GM23248 (cell line): ENCODE data around the gene PPFIA1.

Experiments used
- EZH2 ChIP-seq: fragments of 200-600 bp; sonication (generic); IDR thresholded peaks from 2 replicates; pipeline ENCODE4 v1.6.1; 2018; ENCODE audit warnings: antibody characterized with exemption, mild to moderate bottlenecking; ENCODE audit not compliant: insufficient read depth, poor library complexity, severe bottlenecking
- EZH2phosphoT487 ChIP-seq: fragments of 200-600 bp; sonication (generic); IDR thresholded peaks from 2 replicates; pipeline ENCODE4 v1.6.1; 2018; ENCODE audit warnings: antibody characterized with exemption, moderate library complexity, mild to moderate bottlenecking, low read depth; ENCODE audit not compliant: insufficient read depth

- no peak for TF ChIP-seq EZH2
- no peak for TF ChIP-seq EZH2phosphoT487
These were observed 161.6 kb downstream of the PPFIA1 start for GRCh38 chr11:70432065-70432464.
